IMR-90 (cell line): ENCODE measurements around the gene ANK3. TPM values are rescaled to one million over a fixed set of nuclear protein-coding genes. Genes with fewer than 3 reads are reported as not detected.

Experiments used
- ATAC-seq: fragments of 200-7000 bp; cut with Tn5 transposase; 2 replicates; pipeline ENCODE4 v1.9.1; 2020; ENCODE audit warnings: low read depth, mild to moderate bottlenecking, moderate library complexity
- BruUV-seq: library from RNA; stranded (reverse); fragments of 400-500 nt; replicated peaks from 2 replicates; lab custom pipeline; 2021; lab: Mats Ljungman, UMichigan
- CTCF ChIA-PET: fragments of 300-600 bp; formaldehyde crosslinking; extraction: SDS; loops from one replicate; lab custom pipeline; 2021; ENCODE audit warnings: antibody characterized with exemption; lab: Yijun Ruan, JAX
- POLR2A ChIA-PET: fragments of 300-600 bp; sonication (Branson Sonifier 250); formaldehyde crosslinking; loops from one replicate; lab custom pipeline; 2022; ENCODE audit warnings: antibody characterized with exemption; ENCODE audit not compliant: unreplicated experiment; lab: Charles Lee
- DNase-seq: peaks from one replicate; pipeline ENCODE4 v3.0.0; 2013
- H2AFZ ChIP-seq: replicated peaks from 2 replicates; pipeline ENCODE3; 2013; ENCODE audit warnings: low read length, mild to moderate bottlenecking; ENCODE audit not compliant: poor library complexity
- H2AK5ac ChIP-seq: 2 replicates; pipeline ENCODE4 v1.6.1; 2013; ENCODE audit warnings: low read depth, low read length, inconsistent platforms
- H2AK9ac ChIP-seq: replicated peaks from 2 replicates; pipeline ENCODE3; 2013; ENCODE audit warnings: mild to moderate bottlenecking, low read depth, low read length, moderate library complexity; ENCODE audit not compliant: poor library complexity
- H2BK120ac ChIP-seq: 2 replicates; pipeline ENCODE4 v1.6.1; 2013; ENCODE audit warnings: low read depth, low read length, inconsistent platforms
- H2BK15ac ChIP-seq: 3 replicates; pipeline ENCODE4 v1.6.1; 2013; ENCODE audit warnings: low read depth, low read length, inconsistent platforms
- H2BK20ac ChIP-seq: 2 replicates; pipeline ENCODE4 v1.6.1; 2013; ENCODE audit warnings: low read depth, mild to moderate bottlenecking, inconsistent platforms, low read length, moderate library complexity
- H2BK5ac ChIP-seq: 2 replicates; pipeline ENCODE4 v1.6.1; 2013; ENCODE audit warnings: mild to moderate bottlenecking, low read depth, low read length, inconsistent platforms; ENCODE audit not compliant: poor library complexity, severe bottlenecking
- H3K14ac ChIP-seq: replicated peaks from 2 replicates; pipeline ENCODE4 v1.6.1; 2013; ENCODE audit warnings: low read depth, low read length, inconsistent platforms
- H3K18ac ChIP-seq: 2 replicates; pipeline ENCODE4 v1.6.1; 2013; ENCODE audit warnings: low read depth, low read length, control low read depth
- H3K23ac ChIP-seq: 2 replicates; pipeline ENCODE4 v1.6.1; 2013; ENCODE audit warnings: low read depth, low read length, inconsistent platforms
- H3K27ac ChIP-seq: 2 replicates; pipeline ENCODE4 v1.5.1; 2013; ENCODE audit warnings: mild to moderate bottlenecking, control low read depth, low read length; ENCODE audit not compliant: insufficient read depth
- H3K27me3 ChIP-seq: 2 replicates; pipeline ENCODE4 v1.6.1; 2013; ENCODE audit warnings: low read length; ENCODE audit not compliant: control insufficient read depth, insufficient read depth
- H3K36me3 ChIP-seq: 2 replicates; pipeline ENCODE4 v1.6.1; 2013; ENCODE audit warnings: low read length, mixed read lengths; ENCODE audit not compliant: control insufficient read depth, insufficient read depth
- H3K4ac ChIP-seq: 2 replicates; pipeline ENCODE4 v1.6.1; 2013; ENCODE audit warnings: low read depth, low read length, inconsistent platforms
- H3K4me1 ChIP-seq: 2 replicates; pipeline ENCODE4 v1.6.1; 2013; ENCODE audit warnings: low read length, mixed read lengths; ENCODE audit not compliant: control insufficient read depth, insufficient read depth
- H3K4me2 ChIP-seq: 2 replicates; pipeline ENCODE4 v1.6.1; 2013; ENCODE audit warnings: low read depth, mild to moderate bottlenecking, control low read depth, low read length, moderate library complexity
- H3K4me3 ChIP-seq: 2 replicates; pipeline ENCODE4 v1.5.1; 2013; ENCODE audit warnings: low read depth, mild to moderate bottlenecking, control low read depth, low read length, moderate library complexity; ENCODE audit not compliant: insufficient read depth
- H3K56ac ChIP-seq: 2 replicates; pipeline ENCODE4 v1.6.1; 2013; ENCODE audit warnings: low read length, inconsistent platforms; ENCODE audit not compliant: insufficient read depth; ENCODE audit errors: extremely low read depth
- H3K79me1 ChIP-seq, 2 experiments: 2 replicates each; pipeline ENCODE4 v1.6.1; 2013; ENCODE audit warnings: low read length in 2 of 2, inconsistent platforms in 1 of 2, low read depth in 1 of 2
- H3K9ac ChIP-seq: 2 replicates; pipeline ENCODE4 v1.6.1; 2013; ENCODE audit warnings: low read depth, low read length, control low read depth
- H3K9me1 ChIP-seq: 2 replicates; pipeline ENCODE4 v1.6.1; 2013; ENCODE audit warnings: low read length, inconsistent platforms; ENCODE audit not compliant: insufficient read depth
- H3K9me3 ChIP-seq: 2 replicates; pipeline ENCODE4 v1.6.1; 2013; ENCODE audit warnings: low read length; ENCODE audit not compliant: control insufficient read depth, insufficient read depth
- H4K20me1 ChIP-seq: 2 replicates; pipeline ENCODE4 v1.6.1; 2013; ENCODE audit warnings: low read length, inconsistent platforms; ENCODE audit not compliant: insufficient read depth
- H4K5ac ChIP-seq: 2 replicates; pipeline ENCODE4 v1.6.1; 2013; ENCODE audit warnings: mild to moderate bottlenecking, low read depth, low read length, control low read depth
- H4K8ac ChIP-seq, 2 experiments: 2 replicates each; pipeline ENCODE4 v1.6.1; 2013; ENCODE audit warnings: low read depth in 2 of 2, low read length in 2 of 2, control low read depth in 1 of 2, inconsistent platforms in 1 of 2
- H4K91ac ChIP-seq: 2 replicates; pipeline ENCODE4 v1.6.1; 2013; ENCODE audit warnings: low read depth, low read length, inconsistent platforms; ENCODE audit not compliant: insufficient read depth
- BHLHE40 ChIP-seq: fragments of 150-350 bp; IDR thresholded peaks from 2 replicates; pipeline ENCODE4 v1.6.1; 2016; ENCODE audit warnings: mild to moderate bottlenecking, low read depth, low read length
- CEBPB ChIP-seq: IDR thresholded peaks from 2 replicates; pipeline ENCODE4 v1.6.1; 2012; ENCODE audit warnings: low read depth, low read length, improper control_type of control experiment
- ELK1 ChIP-seq: fragments of 150-350 bp; IDR thresholded peaks from 2 replicates; pipeline ENCODE4 v1.6.1; 2016; ENCODE audit warnings: low read depth, mild to moderate bottlenecking, low read length, moderate library complexity, borderline replicate concordance
- FOS ChIP-seq: fragments of 150-350 bp; IDR thresholded peaks from 2 replicates; pipeline ENCODE4 v1.6.1; 2016; ENCODE audit warnings: low read depth, low read length
- MXI1 ChIP-seq: IDR thresholded peaks from 2 replicates; pipeline ENCODE4 v1.6.1; 2012; ENCODE audit warnings: low read depth, mild to moderate bottlenecking, low read length, moderate library complexity, borderline replicate concordance
- NFE2L2 ChIP-seq: fragments of 150-350 bp; IDR thresholded peaks from 2 replicates; pipeline ENCODE4 v1.6.1; 2016; ENCODE audit warnings: low read depth, mild to moderate bottlenecking, low read length
- RCOR1 ChIP-seq: IDR thresholded peaks from 2 replicates; pipeline ENCODE4 v1.6.1; 2012; ENCODE audit warnings: mild to moderate bottlenecking, low read length, improper control_type of control experiment; ENCODE audit not compliant: insufficient replicate concordance
- RFX5 ChIP-seq: IDR thresholded peaks from 2 replicates; pipeline ENCODE4 v1.8.0; 2012; ENCODE audit warnings: low read depth, mild to moderate bottlenecking, low read length, moderate library complexity
- SMC3 ChIP-seq: fragments of 150-350 bp; IDR thresholded peaks from 2 replicates; pipeline ENCODE4 v1.6.1; 2016; ENCODE audit warnings: low read depth, mild to moderate bottlenecking, antibody characterized with exemption, low read length, moderate library complexity
- WGBS, 2 experiments: methylation state at CpG; one replicate each; pipeline versions ENCODE4 v1.1.5 to v1.1.7; 2013; ENCODE audit warnings: missing lambda C conversion rate in 2 of 2; ENCODE audit not compliant: insufficient read length in 1 of 2; ENCODE audit errors: extremely low coverage in 2 of 2; 5-methylcytosine and 5-hydroxymethylcytosine counted together
- dilution Hi-C: fragments of 300-500 bp; cut with HindIII; formaldehyde crosslinking; loops from one replicate; pipeline ENCODE4 v1.14.3; 2018; ENCODE audit warnings: low sequenced_read_pairs; ENCODE audit not compliant: unreplicated experiment
- in situ Hi-C: fragments of 300-500 bp; cut with MboI; formaldehyde crosslinking; loops from 3 replicates; pipeline ENCODE4 v1.14.3; 2019; ENCODE audit warnings: low sequenced_read_pairs, inconsistent platforms, mixed read lengths
- intact Hi-C: fragments of 100-400 bp; cut with micrococcal nuclease; formaldehyde crosslinking; loops from 2 replicates; pipeline ENCODE4 v1.10.0; 2022
- polyA plus RNA-seq, 3 experiments: library from polyadenylated mRNA; depleted of rRNA; stranded (reverse); fragments of >200 nt; gene quantifications; 2 replicates each; pipeline ENCODE4 v1.2.3, GENCODE V29; 2012; ENCODE audit warnings: low replicate concordance in 1 of 3
- total RNA-seq: library from RNA; depleted of rRNA; stranded (reverse); fragments of >200 nt; gene quantifications from 2 replicates; pipeline ENCODE4 v1.2.3, GENCODE V29; 2012

Gene ANK3
- total and polyA plus RNA-seq, 2 of the 4 experiments (the other 2 are of a cell fraction): 0.63 to 1.8 TPM

DNA sequence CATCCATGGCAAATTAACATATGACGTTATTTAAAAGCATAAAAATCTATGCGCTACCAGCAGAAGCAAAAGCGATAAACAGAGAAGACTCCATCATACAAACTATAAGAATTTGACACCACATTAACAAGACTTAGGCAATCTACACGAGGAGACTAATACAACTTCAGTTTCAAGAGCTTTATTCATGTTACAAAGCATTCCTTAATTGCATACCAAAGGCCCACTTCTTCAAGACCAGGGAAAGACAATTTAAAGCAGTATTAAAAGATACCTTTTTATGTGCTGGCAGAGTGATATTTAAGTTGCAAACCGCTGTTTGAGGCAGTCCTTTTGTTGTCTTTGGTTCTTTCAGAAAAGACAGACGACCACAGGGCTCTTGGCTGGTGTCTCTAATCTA, 307.3 kb downstream of the ANK3 start:
- no peak overlapping the region for H3K27ac ChIP-seq
- no TSS peak for BruUV-seq
- H3K4ac ChIP-seq: no peak overlapping the region
- H2AFZ ChIP-seq: no peak overlapping the region
- no peak overlapping the region for H2AK9ac ChIP-seq
- ChIA-PET POLR2A (no interaction called here), CTCF (interaction anchor here (0.6 kb wide), 1 partner anchor 497 kb away, joined by 6 read pairs; no protein-coding TSS in a partner anchor)
- no peak overlapping the region for H3K23ac ChIP-seq
- no peaks in the 10 kb centered on the region for H3K79me1 ChIP-seq
- H4K20me1 ChIP-seq: no peaks in the 10 kb centered on the region
- H4K8ac ChIP-seq: no peak overlapping the region
- no peak overlapping the region for H3K4me2 ChIP-seq
- H3K4me3 ChIP-seq: no peak overlapping the region
- TF ChIP-seq ELK1 (no peak), RFX5 (no peak), SMC3 (no peak), MXI1 (no peak), BHLHE40 (no peak), RCOR1 (no peak), FOS (no peak), NFE2L2 (no peak), CEBPB (no peak)
- no peak overlapping the region for H4K91ac ChIP-seq
- 80% methylated on average over 2 of the region's 6 CpGs; no CpG with 5 or more reads in 1 of the 2 experiments for WGBS, 2 experiments
- H4K5ac ChIP-seq: no peak overlapping the region
- no peaks in the 10 kb centered on the region for H3K9me3 ChIP-seq
- no peak overlapping the region for H3K9ac ChIP-seq
- H3K56ac ChIP-seq: no peak overlapping the region
- no peak overlapping the region for H3K14ac ChIP-seq
- no peaks in the 10 kb centered on the region for H3K9me1 ChIP-seq
- DNase-seq: no peak
- no peak overlapping the region for H2BK20ac ChIP-seq
- in situ Hi-C loops (no loop called here), intact Hi-C loops (no loop called here), dilution Hi-C loops (no loop called here)
- no peak overlapping the region for H2BK15ac ChIP-seq
- no peaks in the 10 kb centered on the region for H3K27me3 ChIP-seq
- no peak for ATAC-seq
- no peaks in the 10 kb centered on the region for H3K36me3 ChIP-seq
- H3K4me1 ChIP-seq: no peaks in the 10 kb centered on the region
- no peak overlapping the region for H2AK5ac ChIP-seq
- H2BK5ac ChIP-seq: no peak overlapping the region
- no peak overlapping the region for H3K18ac ChIP-seq
- H2BK120ac ChIP-seq: no peak overlapping the region
